Measurements from ENCODE around the gene CDH22.

- no peak for TF ChIP-seq CTCF (IDR thresholded peaks at IDR 0.05)
- no peak for TF ChIP-seq EZH2phosphoT487 (IDR thresholded peaks at IDR 0.05)
Observed at GRCh38 chr20:46205349-46205748, 102.9 kb downstream of the CDH22 start.
